ENCODE measurements around the gene HOXB2. TPM values are rescaled to one million over a fixed set of nuclear protein-coding genes. Genes with fewer than 3 reads are reported as not detected.

HOXB2 gene
- total RNA-seq, 1 experiment from 2014 or later, result not detected

- H3K23ac ChIP-seq (ENCODE audit: insufficient read length, low read depth, low read length), result no peak overlapping the region
- no peak overlapping the region for H3K18ac ChIP-seq (ENCODE audit: insufficient read length, low read depth, low read length)
- H3K4ac ChIP-seq (ENCODE audit: low read depth, low read length), result no peak overlapping the region
- no peak for DNase-seq
- WGBS (ENCODE audit: extremely low coverage, insufficient read length, low lambda C conversion rate), result no CpG with 5 or more reads among the region's 26 CpGs
- H3K9me3 ChIP-seq (ENCODE audit: control insufficient read depth, low read depth, low read length), result no peaks in the 10 kb centered on the region
- peaks cover 95% of the 10 kb centered on the region for H3K27me3 ChIP-seq (ENCODE audit: insufficient read depth, low read length)
- no peak overlapping the region for H2BK5ac ChIP-seq (ENCODE audit: insufficient read length, low read length)
- H3T11ph ChIP-seq (ENCODE audit: low read length), result no peak overlapping the region
- H4K8ac ChIP-seq (replicated peaks; ENCODE audit: insufficient read length, low read depth, low read length), result no peak overlapping the region
- Mint-ChIP-seq H3K27me3 (ENCODE audit: low read depth) (peaks cover 70% of the 10 kb centered on the region), H3K27ac (no peak overlapping the region), H3K4me1 (peaks cover 4 to 30% of the 10 kb centered on the region in 2 experiments), H3K4me3 (no peak overlapping the region), H3K36me3 (ENCODE audit: insufficient read depth in 1 of 3, low read depth in 3 of 3) (no peaks in the 10 kb centered on the region; a peak in 2 of 7 replicates), H3K9me3 (peaks cover 7 to 23% of the 10 kb centered on the region in 2 experiments)
- H4K20me1 ChIP-seq (ENCODE audit: control insufficient read depth, insufficient read depth, insufficient read length), result no peaks in the 10 kb centered on the region
- H3K27ac ChIP-seq (ENCODE audit: insufficient read length, low read depth, low read length), result no peak overlapping the region
- no peak overlapping the region for H2AK5ac ChIP-seq (ENCODE audit: insufficient read length, low read length)
- no peak overlapping the region for H4K5ac ChIP-seq (ENCODE audit: insufficient read length, low read depth, low read length)
- no peak overlapping the region for H4K91ac ChIP-seq (ENCODE audit: insufficient read length, low read depth, low read length)
- no peak overlapping the region for H3K9ac ChIP-seq (ENCODE audit: extremely low read depth, insufficient read length, low read length)
- no peaks in the 10 kb centered on the region for H3K79me1 ChIP-seq (ENCODE audit: insufficient read depth, low read depth, low read length, poor library complexity, severe bottlenecking)
- H3K4me1 ChIP-seq (ENCODE audit: insufficient read depth, low read length), result no peaks in the 10 kb centered on the region
- no peak overlapping the region for H3K4me2 ChIP-seq (ENCODE audit: insufficient read depth, insufficient read length, low read length)
- no peak overlapping the region for H2BK12ac ChIP-seq (ENCODE audit: insufficient read length, low read depth, low read length)
- no peak overlapping the region for H3K56ac ChIP-seq (ENCODE audit: insufficient read length, low read depth, low read length)
- no peak overlapping the region for H2BK15ac ChIP-seq (ENCODE audit: low read depth, low read length)
- H3K79me2 ChIP-seq (ENCODE audit: insufficient read depth, low read length), result no peaks in the 10 kb centered on the region
- H2BK120ac ChIP-seq (ENCODE audit: low read depth, low read length, poor library complexity, severe bottlenecking), result no peak overlapping the region
- no peak for TF ChIP-seq CTCF (conservative IDR thresholded peaks at IDR 0.05)
- no peak overlapping the region for H3K14ac ChIP-seq (ENCODE audit: insufficient read depth, low read length)
- H2BK20ac ChIP-seq (ENCODE audit: low read depth, low read length, poor library complexity, severe bottlenecking), result no peak overlapping the region
- no peaks in the 10 kb centered on the region for H3K23me2 ChIP-seq (ENCODE audit: insufficient read length, low read depth, low read length, poor library complexity, severe bottlenecking)
- H2AFZ ChIP-seq (ENCODE audit: low read length), result no peak overlapping the region
Measured at GRCh38 chr17:48579760-48580554, 35.0 kb upstream of the HOXB2 start.
